HepG2 (cell line): Measurements from ENCODE around the gene KRT81. TPM values are rescaled to one million over a fixed set of nuclear protein-coding genes. Genes with fewer than 3 reads are reported as not detected.

Source experiments
- ATAC-seq: fragments of 200-7000 bp; cut with Tn5 transposase; 3 replicates; pipeline ENCODE4 v1.9.1; 2020; ENCODE audit warnings: mild to moderate bottlenecking, moderate library complexity
- BruUV-seq: library from RNA; stranded (reverse); fragments of 400-500 nt; replicated peaks from 2 replicates; lab custom pipeline; 2021; lab: Mats Ljungman, UMichigan
- CTCF ChIA-PET: fragments of 300-600 bp; formaldehyde crosslinking; extraction: SDS; loops from one replicate; lab custom pipeline; 2021; ENCODE audit warnings: low total read pairs, inconsistent platforms, low intra/inter-chr PET ratio; lab: Yijun Ruan, JAX
- POLR2A ChIA-PET: fragments of 350-600 bp; sonication (Branson Sonifier 250); formaldehyde crosslinking; loops from one replicate; lab custom pipeline; 2020; ENCODE audit warnings: antibody characterized with exemption, inconsistent platforms; lab: Yijun Ruan, JAX
- DNase-seq: peaks from one replicate; pipeline ENCODE4 v3.0.0-alpha.2; 2015; ENCODE audit warnings: low spot score
- FAIRE-seq: peaks from 3 replicates; lab custom pipeline; 2011; peaks lifted over from hg19 to GRCh38; lab: Jason Lieb, UNC
- H2AFZ ChIP-seq: one replicate; pipeline ENCODE4 v1.6.1; 2011; ENCODE audit warnings: low read length, inconsistent platforms
- H3K27ac ChIP-seq: fragments of 300-600 bp; 3 replicates; pipeline ENCODE4 v1.8.0; 2011; ENCODE audit warnings: mixed run types, mild to moderate bottlenecking, mixed read lengths, low read length, inconsistent platforms; ENCODE audit not compliant: insufficient read depth; ENCODE audit errors: extremely low read length
- H3K27me3 ChIP-seq, 2 experiments: fragments of 200-600 bp in 1 of 2; 2 replicates in 1 of 2; 3 replicates in 1 of 2; pipeline versions ENCODE4 v1.6.0 to v1.8.0; 2011; ENCODE audit warnings: low read length in 2 of 2, mild to moderate bottlenecking in 2 of 2, moderate library complexity in 2 of 2, inconsistent platforms in 1 of 2; ENCODE audit not compliant: insufficient read depth in 2 of 2, control insufficient read depth in 1 of 2
- H3K36me3 ChIP-seq, 2 experiments: fragments of 200-600 bp in 1 of 2; replicated peaks in 1 of 2; 2 replicates in 1 of 2; 3 replicates in 1 of 2; pipeline versions ENCODE4 v1.5.1 to v1.8.0; 2011; ENCODE audit warnings: low read length in 2 of 2, inconsistent platforms in 1 of 2; ENCODE audit not compliant: insufficient read depth in 2 of 2, control insufficient read depth in 1 of 2
- H3K4me1 ChIP-seq: 2 replicates; pipeline ENCODE4 v1.5.1; 2012; ENCODE audit warnings: low read length, inconsistent platforms; ENCODE audit not compliant: insufficient read depth
- H3K4me2 ChIP-seq: 2 replicates; pipeline ENCODE4 v1.6.0; 2011; ENCODE audit warnings: low read depth, low read length, inconsistent platforms
- H3K4me3 ChIP-seq, 3 experiments: fragments of 200-600 bp in 1 of 3; sonication (generic), shearing (Covaris generic) in 1 of 3; replicated peaks in 1 of 3; 2 replicates each; pipeline ENCODE4 v1.5.1; 2011 to 2016; ENCODE audit warnings: low read length in 3 of 3, inconsistent platforms in 2 of 3, low read depth in 2 of 3, mild to moderate bottlenecking in 2 of 3, control low read depth in 1 of 3, mixed read lengths in 1 of 3; ENCODE audit not compliant: insufficient read depth in 1 of 3
- H3K79me2 ChIP-seq: one replicate; pipeline ENCODE4 v1.6.1; 2011; ENCODE audit warnings: low read length, inconsistent platforms; ENCODE audit not compliant: insufficient read depth
- H3K9ac ChIP-seq: 2 replicates; pipeline ENCODE4 v1.6.0; 2011; ENCODE audit warnings: mild to moderate bottlenecking, low read depth, low read length, inconsistent platforms; ENCODE audit not compliant: insufficient read depth
- H3K9me3 ChIP-seq: 2 replicates; pipeline ENCODE4 v1.5.1; 2012; ENCODE audit warnings: mild to moderate bottlenecking, low read length
- H4K20me1 ChIP-seq: 2 replicates; pipeline ENCODE4 v1.6.0; 2011; ENCODE audit warnings: inconsistent platforms, mild to moderate bottlenecking, low read length, moderate library complexity; ENCODE audit not compliant: insufficient read depth
- KLF16 ChIP-seq, 2 experiments: sonication (generic) in 1 of 2; formaldehyde crosslinking in 1 of 2; IDR thresholded peaks; 2 replicates each; pipeline versions ENCODE4 v1.6.1 to v1.8.0; 2016 to 2023; ENCODE audit warnings: missing genetic modification reagents in 2 of 2, missing compliant biosample characterization in 1 of 2
- ZNF274 ChIP-seq: sonication (generic); formaldehyde crosslinking; IDR thresholded peaks from 2 replicates; pipeline ENCODE4 v1.5.1; 2020; ENCODE audit warnings: mild to moderate bottlenecking, missing genetic modification reagents
- ZNF331 ChIP-seq: sonication (generic); formaldehyde crosslinking; IDR thresholded peaks from 2 replicates; pipeline ENCODE4 v1.4.0; 2020; ENCODE audit warnings: missing genetic modification reagents
- WGBS: methylation state at CpG from one replicate; pipeline ENCODE4 v1.1.6; 2017; ENCODE audit warnings: low lambda C conversion rate; 5-methylcytosine and 5-hydroxymethylcytosine counted together
- in situ Hi-C: cut with HindIII; loops from 2 replicates; pipeline ENCODE4 v1.10.0; 2017; ENCODE audit warnings: low pct_unique_long_range_greater_than_20kb; ENCODE audit not compliant: extremely low pct_ligation_motif_present
- intact Hi-C: fragments of 100-400 bp; cut with micrococcal nuclease; formaldehyde crosslinking; loops from one replicate; pipeline ENCODE4 v1.10.0; 2022; ENCODE audit not compliant: unreplicated experiment
- polyA plus RNA-seq, 8 experiments: library from polyadenylated mRNA; depleted of rRNA in 3 of 8; stranded (reverse) in 7 of 8; unstranded in 1 of 8; fragments of >200 nt; fragmentation: Illumina TruSeq in 4 of 8; extraction: Trizol in 4 of 8; gene quantifications; 2 replicates each; pipeline versions ENCODE4 v1.2.1 to v1.2.3, GENCODE V29; 2011 to 2016; ENCODE audit warnings: low read depth in 4 of 8, missing spikeins in 1 of 8, mixed read lengths in 1 of 8; ENCODE audit not compliant: insufficient read depth in 1 of 8
- total RNA-seq, 5 experiments: library from RNA; depleted of rRNA; stranded (reverse); fragments of >200 nt; fragmentation: Illumina TruSeq; extraction: Trizol; gene quantifications; 2 replicates each; pipeline ENCODE4 v1.2.3, GENCODE V29; 2016; ENCODE audit warnings: low read depth in 1 of 5
- TF ChIP-seq, protein P1 (sequence below): sonication (generic); formaldehyde crosslinking; IDR thresholded peaks from 2 replicates; pipeline ENCODE4 v1.4.0; 2020; ENCODE audit warnings: mild to moderate bottlenecking, missing genetic modification reagents
- TF ChIP-seq, protein P2 (sequence below): sonication (generic); formaldehyde crosslinking; conservative IDR thresholded peaks from 2 replicates; pipeline ENCODE4 v1.4.0; 2020; ENCODE audit warnings: mild to moderate bottlenecking, missing genetic modification reagents, moderate library complexity
- TF ChIP-seq, protein P3 (sequence below): sonication (generic); formaldehyde crosslinking; IDR thresholded peaks from 2 replicates; pipeline ENCODE4 v1.4.0; 2020; ENCODE audit warnings: missing genetic modification reagents, borderline replicate concordance

The KRT81 gene
- total and polyA plus RNA-seq, 2 of the 13 experiments (the other 11 are each of a cell fraction or from before 2014, with no cell fraction given) = not detected

DNA sequence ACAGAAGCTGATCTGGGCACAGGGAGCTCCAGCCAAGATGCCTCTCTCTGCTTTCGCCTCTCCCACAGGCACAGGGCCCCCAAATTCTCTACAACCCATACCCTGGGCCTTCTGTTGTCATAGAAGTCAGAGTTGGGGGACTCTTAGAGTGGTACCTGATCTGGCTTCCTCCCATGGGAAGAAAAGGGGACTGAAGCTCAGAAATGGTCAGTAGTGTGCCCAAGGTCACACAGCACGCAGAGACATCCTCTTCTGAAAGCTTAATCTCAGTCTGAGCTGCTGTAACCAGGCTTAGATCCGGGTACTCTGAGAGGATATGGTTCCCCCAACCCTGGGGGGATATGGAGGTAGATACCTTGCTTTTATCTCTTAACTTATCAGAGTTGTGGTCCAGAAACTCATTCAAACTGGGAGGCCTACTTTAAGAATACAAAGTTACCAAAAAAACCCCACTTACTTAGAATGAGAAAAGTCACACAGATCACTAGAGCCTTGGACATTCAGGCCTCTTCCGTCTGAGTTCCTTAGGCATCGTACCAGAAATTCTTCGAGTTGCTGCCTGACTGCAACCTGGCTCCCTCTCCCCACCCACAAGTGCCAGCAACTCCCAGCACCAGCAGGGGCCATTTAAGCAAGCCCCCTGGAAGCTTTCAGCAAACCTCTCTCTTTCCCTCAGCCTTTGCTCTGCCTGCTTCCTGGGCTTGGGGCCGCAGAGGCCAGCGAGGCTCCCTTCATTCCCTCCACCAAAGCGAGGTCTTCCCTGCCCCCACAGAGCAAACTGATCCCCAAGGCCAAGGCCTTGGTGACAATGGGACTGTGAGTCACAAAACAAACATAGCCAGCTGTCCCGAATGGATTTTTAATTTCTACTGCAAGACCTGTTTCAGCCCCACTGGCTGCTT lies 44.4 kb downstream of the KRT81 start:
- peak; percentile 82 for DNase-seq
- Histone ChIP-seq H4K20me1 (0 out of 2 replicates have a peak, but pooled peaks cover 2% of the 10 kb centered on the region), H3K4me1 (peaks cover 20% of the 10 kb centered on the region), H3K4me2 (peak overlapping the region; percentile 40; the same call in 1 of the 2 replicates), H3K36me3 (no peaks in the 10 kb centered on the region), H3K27ac (no peak overlapping the region), H3K9ac (no peak overlapping the region), H3K27me3 (peaks cover 6 to 54% of the 10 kb centered on the region in 2 experiments; a peak in 4 of 5 replicates), H3K4me3 (no peak overlapping the region; a peak in 1 of 6 replicates), H3K79me2 (no peaks in the 10 kb centered on the region), H3K9me3 (no peaks in the 10 kb centered on the region), H2AFZ (no peak overlapping the region)
- intact Hi-C loops = no loop called here
- ChIA-PET CTCF (interaction anchor here (1.2 kb wide), 1 partner anchor 34 kb away, joined by 3 read pairs; no protein-coding TSS in a partner anchor), POLR2A (interaction anchor here (1.5 kb wide), 1 partner anchor 222 kb away, joined by 5 read pairs; no protein-coding TSS in a partner anchor)
- FAIRE-seq = peak; percentile 28
- ATAC-seq = peak; percentile 54
- in situ Hi-C loops = no loop called here
- no TSS peak for BruUV-seq
- WGBS = 9% methylated on average over 10 of the region's 10 CpGs
- TF ChIP-seq ZNF274 (CRISPR knock-in tag) (no peak), ZNF331 (CRISPR knock-in tag) (0 out of 2 replicates have a peak, but pooled peaks have one; percentile 39), KLF16 (CRISPR knock-in tag; IDR thresholded peaks at IDR 0.05) (0 out of 4 replicates have a peak, but pooled peaks of 1 of the 2 experiments have one; percentile 32)
- TF ChIP-seq, protein P1, sequence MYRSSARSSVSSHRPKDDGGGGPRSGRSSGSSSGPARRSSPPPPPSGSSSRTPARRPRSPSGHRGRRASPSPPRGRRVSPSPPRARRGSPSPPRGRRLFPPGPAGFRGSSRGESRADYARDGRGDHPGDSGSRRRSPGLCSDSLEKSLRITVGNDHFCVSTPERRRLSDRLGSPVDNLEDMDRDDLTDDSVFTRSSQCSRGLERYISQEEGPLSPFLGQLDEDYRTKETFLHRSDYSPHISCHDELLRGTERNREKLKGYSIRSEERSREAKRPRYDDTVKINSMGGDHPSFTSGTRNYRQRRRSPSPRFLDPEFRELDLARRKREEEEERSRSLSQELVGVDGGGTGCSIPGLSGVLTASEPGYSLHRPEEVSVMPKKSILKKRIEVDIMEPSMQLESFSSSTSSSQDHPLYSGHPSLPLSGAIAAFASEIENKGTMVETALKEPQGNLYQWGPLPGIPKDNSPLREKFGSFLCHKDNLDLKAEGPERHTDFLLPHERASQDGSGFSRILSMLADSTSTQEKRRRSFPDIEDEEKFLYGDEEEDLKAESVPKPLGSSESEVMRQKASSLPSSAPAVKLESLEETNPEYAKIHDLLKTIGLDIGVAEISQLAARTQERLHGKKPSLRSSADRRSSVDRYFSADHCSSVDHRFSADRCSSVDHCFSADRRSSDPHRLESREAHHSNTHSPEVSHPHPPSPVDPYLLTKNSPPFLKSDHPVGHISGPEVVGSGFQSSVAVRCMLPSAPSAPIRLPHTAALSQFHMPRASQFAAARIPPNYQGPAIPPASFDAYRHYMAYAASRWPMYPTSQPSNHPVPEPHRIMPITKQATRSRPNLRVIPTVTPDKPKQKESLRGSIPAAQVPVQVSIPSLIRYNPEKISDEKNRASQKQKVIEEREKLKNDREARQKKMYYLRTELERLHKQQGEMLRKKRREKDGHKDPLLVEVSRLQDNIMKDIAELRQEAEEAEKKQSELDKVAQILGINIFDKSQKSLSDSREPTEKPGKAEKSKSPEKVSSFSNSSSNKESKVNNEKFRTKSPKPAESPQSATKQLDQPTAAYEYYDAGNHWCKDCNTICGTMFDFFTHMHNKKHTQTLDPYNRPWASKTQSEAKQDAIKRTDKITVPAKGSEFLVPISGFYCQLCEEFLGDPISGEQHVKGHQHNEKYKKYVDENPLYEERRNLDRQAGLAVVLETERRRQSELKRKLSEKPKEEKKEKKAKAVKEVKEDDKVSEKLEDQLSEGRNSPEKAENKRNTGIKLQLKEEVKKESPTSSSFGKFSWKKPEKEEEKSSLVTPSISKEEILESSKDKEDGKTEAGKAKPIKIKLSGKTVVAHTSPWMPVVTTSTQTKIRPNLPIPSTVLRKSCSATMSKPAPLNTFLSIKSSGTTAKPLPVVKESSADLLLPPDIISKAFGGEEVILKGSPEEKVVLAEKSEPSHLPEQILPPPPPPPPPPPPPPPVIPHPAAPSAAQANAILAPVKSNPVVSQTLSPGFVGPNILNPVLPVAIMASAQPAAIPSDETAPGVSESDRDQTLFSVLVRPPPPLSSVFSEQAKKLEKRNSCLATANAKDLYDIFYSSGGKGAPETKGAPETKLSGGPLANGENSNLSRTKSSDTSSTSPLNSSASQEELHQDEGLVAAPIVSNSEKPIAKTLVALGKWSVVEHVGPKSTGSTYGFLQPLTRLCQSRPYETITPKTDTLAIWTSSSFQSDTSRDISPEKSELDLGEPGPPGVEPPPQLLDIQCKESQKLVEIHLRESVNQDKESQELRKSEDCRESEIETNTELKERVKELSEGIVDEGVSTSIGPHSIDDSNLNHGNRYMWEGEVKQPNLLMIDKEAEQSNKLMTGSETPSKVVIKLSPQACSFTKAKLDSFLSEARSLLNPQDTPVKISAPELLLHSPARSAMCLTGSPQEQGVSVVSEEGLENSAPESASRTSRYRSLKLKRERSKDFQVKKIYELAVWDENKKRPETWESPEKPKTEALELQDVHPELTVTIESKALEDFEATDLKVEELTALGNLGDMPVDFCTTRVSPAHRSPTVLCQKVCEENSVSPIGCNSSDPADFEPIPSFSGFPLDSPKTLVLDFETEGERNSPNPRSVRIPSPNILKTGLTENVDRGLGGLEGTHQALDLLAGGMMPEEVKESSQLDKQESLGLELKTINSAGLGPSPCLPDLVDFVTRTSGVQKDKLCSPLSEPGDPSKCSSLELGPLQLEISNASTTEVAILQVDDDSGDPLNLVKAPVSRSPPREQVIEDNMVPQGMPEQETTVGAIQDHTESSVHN = no peak
- TF ChIP-seq, protein P2, sequence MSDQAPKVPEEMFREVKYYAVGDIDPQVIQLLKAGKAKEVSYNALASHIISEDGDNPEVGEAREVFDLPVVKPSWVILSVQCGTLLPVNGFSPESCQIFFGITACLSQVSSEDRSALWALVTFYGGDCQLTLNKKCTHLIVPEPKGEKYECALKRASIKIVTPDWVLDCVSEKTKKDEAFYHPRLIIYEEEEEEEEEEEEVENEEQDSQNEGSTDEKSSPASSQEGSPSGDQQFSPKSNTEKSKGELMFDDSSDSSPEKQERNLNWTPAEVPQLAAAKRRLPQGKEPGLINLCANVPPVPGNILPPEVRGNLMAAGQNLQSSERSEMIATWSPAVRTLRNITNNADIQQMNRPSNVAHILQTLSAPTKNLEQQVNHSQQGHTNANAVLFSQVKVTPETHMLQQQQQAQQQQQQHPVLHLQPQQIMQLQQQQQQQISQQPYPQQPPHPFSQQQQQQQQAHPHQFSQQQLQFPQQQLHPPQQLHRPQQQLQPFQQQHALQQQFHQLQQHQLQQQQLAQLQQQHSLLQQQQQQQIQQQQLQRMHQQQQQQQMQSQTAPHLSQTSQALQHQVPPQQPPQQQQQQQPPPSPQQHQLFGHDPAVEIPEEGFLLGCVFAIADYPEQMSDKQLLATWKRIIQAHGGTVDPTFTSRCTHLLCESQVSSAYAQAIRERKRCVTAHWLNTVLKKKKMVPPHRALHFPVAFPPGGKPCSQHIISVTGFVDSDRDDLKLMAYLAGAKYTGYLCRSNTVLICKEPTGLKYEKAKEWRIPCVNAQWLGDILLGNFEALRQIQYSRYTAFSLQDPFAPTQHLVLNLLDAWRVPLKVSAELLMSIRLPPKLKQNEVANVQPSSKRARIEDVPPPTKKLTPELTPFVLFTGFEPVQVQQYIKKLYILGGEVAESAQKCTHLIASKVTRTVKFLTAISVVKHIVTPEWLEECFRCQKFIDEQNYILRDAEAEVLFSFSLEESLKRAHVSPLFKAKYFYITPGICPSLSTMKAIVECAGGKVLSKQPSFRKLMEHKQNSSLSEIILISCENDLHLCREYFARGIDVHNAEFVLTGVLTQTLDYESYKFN (CRISPR knock-in tag) = peak; percentile 37; the same call in 1 of the 2 replicates
- TF ChIP-seq, protein P3, sequence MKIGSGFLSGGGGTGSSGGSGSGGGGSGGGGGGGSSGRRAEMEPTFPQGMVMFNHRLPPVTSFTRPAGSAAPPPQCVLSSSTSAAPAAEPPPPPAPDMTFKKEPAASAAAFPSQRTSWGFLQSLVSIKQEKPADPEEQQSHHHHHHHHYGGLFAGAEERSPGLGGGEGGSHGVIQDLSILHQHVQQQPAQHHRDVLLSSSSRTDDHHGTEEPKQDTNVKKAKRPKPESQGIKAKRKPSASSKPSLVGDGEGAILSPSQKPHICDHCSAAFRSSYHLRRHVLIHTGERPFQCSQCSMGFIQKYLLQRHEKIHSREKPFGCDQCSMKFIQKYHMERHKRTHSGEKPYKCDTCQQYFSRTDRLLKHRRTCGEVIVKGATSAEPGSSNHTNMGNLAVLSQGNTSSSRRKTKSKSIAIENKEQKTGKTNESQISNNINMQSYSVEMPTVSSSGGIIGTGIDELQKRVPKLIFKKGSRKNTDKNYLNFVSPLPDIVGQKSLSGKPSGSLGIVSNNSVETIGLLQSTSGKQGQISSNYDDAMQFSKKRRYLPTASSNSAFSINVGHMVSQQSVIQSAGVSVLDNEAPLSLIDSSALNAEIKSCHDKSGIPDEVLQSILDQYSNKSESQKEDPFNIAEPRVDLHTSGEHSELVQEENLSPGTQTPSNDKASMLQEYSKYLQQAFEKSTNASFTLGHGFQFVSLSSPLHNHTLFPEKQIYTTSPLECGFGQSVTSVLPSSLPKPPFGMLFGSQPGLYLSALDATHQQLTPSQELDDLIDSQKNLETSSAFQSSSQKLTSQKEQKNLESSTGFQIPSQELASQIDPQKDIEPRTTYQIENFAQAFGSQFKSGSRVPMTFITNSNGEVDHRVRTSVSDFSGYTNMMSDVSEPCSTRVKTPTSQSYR (CRISPR knock-in tag) = peak; percentile 94
